H9 (cell line): ENCODE results near the gene KRT31. TPM values are rescaled to one million over a fixed set of nuclear protein-coding genes. Genes with fewer than 3 reads are reported as not detected.

Experiments used
- DNase-seq: peaks from one replicate; pipeline ENCODE4 v3.0.0-alpha.2; 2017
- H2AFZ ChIP-seq: one replicate; pipeline ENCODE4 v1.6.1; 2013; ENCODE audit warnings: mild to moderate bottlenecking, low read length, control low read depth, moderate library complexity
- H2AK5ac ChIP-seq: 2 replicates; pipeline ENCODE4 v1.6.1; 2013; ENCODE audit warnings: low read length, control low read depth, mixed read lengths; ENCODE audit not compliant: insufficient read length
- H2BK120ac ChIP-seq: one replicate; pipeline ENCODE4 v1.6.1; 2013; ENCODE audit warnings: low read depth, mild to moderate bottlenecking, low read length, control low read depth, inconsistent platforms; ENCODE audit not compliant: poor library complexity, severe bottlenecking
- H2BK12ac ChIP-seq: 2 replicates; pipeline ENCODE4 v1.6.1; 2013; ENCODE audit warnings: low read length, control low read depth, mixed read lengths, low read depth; ENCODE audit not compliant: insufficient read length
- H2BK15ac ChIP-seq: 2 replicates; pipeline ENCODE4 v1.6.1; 2013; ENCODE audit warnings: low read depth, low read length, control low read depth
- H2BK20ac ChIP-seq: one replicate; pipeline ENCODE4 v1.6.1; 2013; ENCODE audit warnings: low read depth, mild to moderate bottlenecking, low read length, control low read depth, inconsistent platforms; ENCODE audit not compliant: poor library complexity, severe bottlenecking
- H2BK5ac ChIP-seq: 2 replicates; pipeline ENCODE4 v1.6.1; 2013; ENCODE audit warnings: low read length, control low read depth, mixed read lengths; ENCODE audit not compliant: insufficient read length
- H3K14ac ChIP-seq: 2 replicates; pipeline ENCODE4 v1.6.1; 2013; ENCODE audit warnings: low read length, control low read depth; ENCODE audit not compliant: insufficient read depth
- H3K18ac ChIP-seq: 2 replicates; pipeline ENCODE4 v1.6.1; 2013; ENCODE audit warnings: low read depth, mild to moderate bottlenecking, mixed read lengths, low read length, control low read depth; ENCODE audit not compliant: insufficient read length
- H3K23ac ChIP-seq: 2 replicates; pipeline ENCODE4 v1.6.1; 2013; ENCODE audit warnings: low read length, control low read depth, mixed read lengths, low read depth; ENCODE audit not compliant: insufficient read length
- H3K23me2 ChIP-seq: 2 replicates; pipeline ENCODE4 v1.6.1; 2013; ENCODE audit warnings: low read depth, mild to moderate bottlenecking, mixed read lengths, low read length, control low read depth; ENCODE audit not compliant: insufficient read length, poor library complexity, severe bottlenecking
- H3K27ac ChIP-seq: 2 replicates; pipeline ENCODE4 v1.5.1; 2013; ENCODE audit warnings: low read length, control low read depth, mixed read lengths, low read depth; ENCODE audit not compliant: insufficient read length
- H3K27me3 ChIP-seq: 2 replicates; pipeline ENCODE4 v1.6.1; 2013; ENCODE audit warnings: low read length, control low read depth, inconsistent platforms; ENCODE audit not compliant: insufficient read depth
- H3K4ac ChIP-seq: 2 replicates; pipeline ENCODE4 v1.6.1; 2013; ENCODE audit warnings: low read depth, mild to moderate bottlenecking, control low read depth, inconsistent platforms, low read length, moderate library complexity
- H3K4me1 ChIP-seq: 2 replicates; pipeline ENCODE4 v1.6.1; 2013; ENCODE audit warnings: low read length, control low read depth, inconsistent platforms; ENCODE audit not compliant: insufficient read depth
- H3K4me2 ChIP-seq: 2 replicates; pipeline ENCODE4 v1.6.1; 2013; ENCODE audit warnings: low read length, control low read depth, mixed read lengths; ENCODE audit not compliant: insufficient read length, insufficient read depth
- H3K56ac ChIP-seq: 2 replicates; pipeline ENCODE4 v1.6.1; 2013; ENCODE audit warnings: low read depth, mild to moderate bottlenecking, mixed read lengths, low read length, control low read depth; ENCODE audit not compliant: insufficient read length
- H3K79me1 ChIP-seq: 2 replicates; pipeline ENCODE4 v1.6.1; 2013; ENCODE audit warnings: low read depth, mild to moderate bottlenecking, moderate library complexity, low read length, control low read depth, inconsistent platforms; ENCODE audit not compliant: insufficient read depth, poor library complexity, severe bottlenecking
- H3K79me2 ChIP-seq: 2 replicates; pipeline ENCODE4 v1.6.1; 2013; ENCODE audit warnings: low read length, control low read depth, inconsistent platforms; ENCODE audit not compliant: insufficient read depth
- H3K9ac ChIP-seq: 2 replicates; pipeline ENCODE4 v1.6.1; 2013; ENCODE audit warnings: low read length, control low read depth, mixed read lengths; ENCODE audit not compliant: insufficient read length; ENCODE audit errors: extremely low read depth
- H3K9me3 ChIP-seq: one replicate; pipeline ENCODE4 v1.6.1; 2013; ENCODE audit warnings: low read depth, low read length, inconsistent platforms; ENCODE audit not compliant: control insufficient read depth
- H3T11ph ChIP-seq: one replicate; pipeline ENCODE4 v1.6.1; 2013; ENCODE audit warnings: mild to moderate bottlenecking, low read length, control low read depth, inconsistent platforms
- H4K20me1 ChIP-seq: one replicate; pipeline ENCODE4 v1.6.1; 2013; ENCODE audit not compliant: control insufficient read depth, insufficient read length, insufficient read depth
- H4K5ac ChIP-seq: 2 replicates; pipeline ENCODE4 v1.6.1; 2013; ENCODE audit warnings: low read depth, mild to moderate bottlenecking, mixed read lengths, low read length, control low read depth; ENCODE audit not compliant: insufficient read length
- H4K8ac ChIP-seq: replicated peaks from 2 replicates; pipeline ENCODE4 v1.6.1; 2013; ENCODE audit warnings: low read length, control low read depth, mixed read lengths, low read depth; ENCODE audit not compliant: insufficient read length
- H4K91ac ChIP-seq: 2 replicates; pipeline ENCODE4 v1.6.1; 2013; ENCODE audit warnings: low read depth, mild to moderate bottlenecking, moderate library complexity, mixed read lengths, low read length, control low read depth; ENCODE audit not compliant: insufficient read length
- H3K27ac Mint-ChIP-seq, 3 experiments: 2 replicates in 2 of 3; 3 replicates in 1 of 3; pipeline ENCODE4 v1.8.0; 2020 to 2021; ENCODE audit warnings: mixed read lengths in 3 of 3, mild to moderate bottlenecking in 1 of 3, moderate library complexity in 1 of 3
- H3K27me3 Mint-ChIP-seq: 2 replicates; pipeline ENCODE4 v1.8.0; 2021; ENCODE audit warnings: low read depth, mild to moderate bottlenecking, moderate library complexity, mixed read lengths
- H3K36me3 Mint-ChIP-seq, 3 experiments: 2 replicates in 2 of 3; 3 replicates in 1 of 3; pipeline ENCODE4 v1.8.0; 2020 to 2021; ENCODE audit warnings: low read depth in 3 of 3, mixed read lengths in 3 of 3; ENCODE audit not compliant: insufficient read depth in 1 of 3
- H3K4me1 Mint-ChIP-seq, 2 experiments: 2 replicates each; pipeline ENCODE4 v1.8.0; 2020; ENCODE audit warnings: mixed read lengths in 2 of 2
- H3K4me3 Mint-ChIP-seq, 2 experiments: 2 replicates in 1 of 2; 3 replicates in 1 of 2; pipeline ENCODE4 v1.8.0; 2020 to 2021; ENCODE audit warnings: mild to moderate bottlenecking in 2 of 2, mixed read lengths in 2 of 2, moderate library complexity in 1 of 2
- H3K9me3 Mint-ChIP-seq, 2 experiments: 2 replicates in 1 of 2; 3 replicates in 1 of 2; pipeline ENCODE4 v1.8.0; 2020; ENCODE audit warnings: mild to moderate bottlenecking in 2 of 2, mixed read lengths in 2 of 2, moderate library complexity in 1 of 2
- WGBS: extraction: QIAGEN DNeasy Blood & Tissue Kit; methylation state at CpG from one replicate; pipeline ENCODE4 v1.1.7; 2013; ENCODE audit warnings: missing lambda C conversion rate, low lambda C conversion rate, mixed read lengths; ENCODE audit not compliant: insufficient read length; ENCODE audit errors: extremely low coverage; 5-methylcytosine and 5-hydroxymethylcytosine counted together
- total RNA-seq: library from RNA; stranded (reverse); gene quantifications from 2 replicates; pipeline ENCODE4 v1.2.1, GENCODE V29; 2021
- TF ChIP-seq, protein P1 (sequence below): fragments of 200-600 bp; sonication (generic); conservative IDR thresholded peaks from 3 replicates; pipeline ENCODE4 v1.8.0; 2021; ENCODE audit warnings: antibody characterized with exemption, mild to moderate bottlenecking

Gene KRT31
- total RNA-seq, 1 experiment from 2014 or later: not detected

DNA sequence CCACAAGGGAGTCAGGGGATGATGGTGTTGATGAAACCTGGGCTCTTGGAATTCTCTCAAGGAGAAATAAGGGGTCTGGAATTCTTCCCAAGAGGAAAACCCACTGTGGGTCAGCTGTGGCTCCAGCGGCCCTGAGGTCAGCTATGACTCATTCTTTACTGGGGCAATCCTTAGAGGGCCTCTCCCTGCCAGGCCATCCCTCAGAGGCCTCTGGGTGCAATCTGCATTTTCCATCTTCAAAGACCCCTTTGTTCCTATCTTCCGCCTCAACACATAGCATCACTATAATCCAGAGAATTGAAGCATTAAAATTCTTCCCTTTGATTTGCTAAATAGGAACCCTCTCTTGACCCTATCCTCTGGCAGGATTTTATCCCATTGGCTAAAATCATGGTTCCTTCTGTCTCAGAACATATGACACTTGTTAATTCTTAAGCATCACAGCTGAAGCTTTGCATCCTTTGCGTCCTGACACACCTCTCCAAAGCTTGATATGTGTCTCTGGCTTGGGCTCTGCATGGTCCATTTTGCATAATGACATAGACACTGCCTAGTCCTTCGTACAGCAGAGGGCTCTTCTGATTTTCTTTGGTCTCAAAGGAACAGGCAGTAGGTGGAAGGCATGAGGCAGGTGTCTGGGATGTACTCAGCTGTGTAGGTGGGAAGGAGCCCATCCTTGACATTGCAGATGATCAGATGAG is 31.3 kb upstream of the KRT31 start:
- H3K4me1 Mint-ChIP-seq: peaks cover 9 to 11% of the 10 kb centered on the region in 2 experiments
- H3K14ac ChIP-seq: no peak overlapping the region
- no peak overlapping the region for H4K8ac ChIP-seq
- H4K20me1 ChIP-seq: no peaks in the 10 kb centered on the region
- H3K4ac ChIP-seq: no peak overlapping the region
- WGBS: no CpG with 5 or more reads among the region's 4 CpGs
- TF ChIP-seq, protein P1, sequence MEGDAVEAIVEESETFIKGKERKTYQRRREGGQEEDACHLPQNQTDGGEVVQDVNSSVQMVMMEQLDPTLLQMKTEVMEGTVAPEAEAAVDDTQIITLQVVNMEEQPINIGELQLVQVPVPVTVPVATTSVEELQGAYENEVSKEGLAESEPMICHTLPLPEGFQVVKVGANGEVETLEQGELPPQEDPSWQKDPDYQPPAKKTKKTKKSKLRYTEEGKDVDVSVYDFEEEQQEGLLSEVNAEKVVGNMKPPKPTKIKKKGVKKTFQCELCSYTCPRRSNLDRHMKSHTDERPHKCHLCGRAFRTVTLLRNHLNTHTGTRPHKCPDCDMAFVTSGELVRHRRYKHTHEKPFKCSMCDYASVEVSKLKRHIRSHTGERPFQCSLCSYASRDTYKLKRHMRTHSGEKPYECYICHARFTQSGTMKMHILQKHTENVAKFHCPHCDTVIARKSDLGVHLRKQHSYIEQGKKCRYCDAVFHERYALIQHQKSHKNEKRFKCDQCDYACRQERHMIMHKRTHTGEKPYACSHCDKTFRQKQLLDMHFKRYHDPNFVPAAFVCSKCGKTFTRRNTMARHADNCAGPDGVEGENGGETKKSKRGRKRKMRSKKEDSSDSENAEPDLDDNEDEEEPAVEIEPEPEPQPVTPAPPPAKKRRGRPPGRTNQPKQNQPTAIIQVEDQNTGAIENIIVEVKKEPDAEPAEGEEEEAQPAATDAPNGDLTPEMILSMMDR: no peak
- no peak overlapping the region for H2BK12ac ChIP-seq
- H2BK120ac ChIP-seq: no peak overlapping the region
- no peak overlapping the region for H3K18ac ChIP-seq
- no peak overlapping the region for H3K4me2 ChIP-seq
- H3K9me3 Mint-ChIP-seq: no peaks in the 10 kb centered on the region
- peaks cover 4% of the 10 kb centered on the region for H3K27me3 Mint-ChIP-seq
- no peaks in the 10 kb centered on the region for H3K36me3 Mint-ChIP-seq
- H3K4me3 Mint-ChIP-seq: no peak overlapping the region
- H3K9me3 ChIP-seq: no peaks in the 10 kb centered on the region
- H3K79me2 ChIP-seq: no peaks in the 10 kb centered on the region
- H3K27me3 ChIP-seq: no peaks in the 10 kb centered on the region
- H2BK5ac ChIP-seq: no peak overlapping the region
- no peak overlapping the region for H2BK20ac ChIP-seq
- H3T11ph ChIP-seq: no peak overlapping the region
- H4K5ac ChIP-seq: no peak overlapping the region
- no peaks in the 10 kb centered on the region for H3K23me2 ChIP-seq
- H3K56ac ChIP-seq: no peak overlapping the region
- H3K4me1 ChIP-seq: no peaks in the 10 kb centered on the region
- no peaks in the 10 kb centered on the region for H3K79me1 ChIP-seq
- no peak overlapping the region for H2BK15ac ChIP-seq
- H2AFZ ChIP-seq: no peak overlapping the region
- no peak overlapping the region for H3K27ac Mint-ChIP-seq
- no peak overlapping the region for H2AK5ac ChIP-seq
- no peak overlapping the region for H3K27ac ChIP-seq
- no peak overlapping the region for H4K91ac ChIP-seq
- no peak for DNase-seq
- H3K9ac ChIP-seq: no peak overlapping the region
- H3K23ac ChIP-seq: no peak overlapping the region
